ENCODE data around the gene SRPK2.

GRCh38 chr7:105323366-105323765 is 65.4 kb downstream of the SRPK2 start:
- TF ChIP-seq CTCF (IDR thresholded peaks at IDR 0.05) (no peak), POLR2A (IDR thresholded peaks at IDR 0.05) (no peak), EP300 (IDR thresholded peaks at IDR 0.05) (no peak)

Measured in suprapubic skin (tissue), 3 donors.